Activated T-cell treated with anti-CD3 and anti-CD28 coated beads, Interleukin-2, amount 50 U/mL, for 72 hours (primary cell): ENCODE data around the gene SH2B3. TPM values are rescaled to one million over a fixed set of nuclear protein-coding genes. Genes with fewer than 3 reads are reported as not detected.

ENCODE experiments used
- total RNA-seq, 2 donors: library from RNA; stranded (reverse); gene quantifications; one replicate each; pipeline ENCODE4 v1.2.3, GENCODE V29; 2022

SH2B3 gene
- total RNA-seq, 2 donors from 2014 or later: 33.3 to 37.4 TPM

Other genes with a start within 250 kb of the SH2B3 start
- 1 to 10 TPM; 1.0 to 2.2 TPM for gene PHETA1, start 36.8 kb upstream of the SH2B3 start, total RNA-seq
- gene ATXN2, start 193.4 kb downstream of the SH2B3 start, total RNA-seq: 10 to 100 TPM; 45.4 to 47.9 TPM